HepG2 (cell line): ENCODE results near the gene PRRT2. TPM values are rescaled to one million over a fixed set of nuclear protein-coding genes. Genes with fewer than 3 reads are reported as not detected.

Experiments used
- CAMTA2 ChIP-seq: sonication (generic); formaldehyde crosslinking; IDR thresholded peaks from 2 replicates; pipeline ENCODE4 v1.4.0; 2020; ENCODE audit warnings: mild to moderate bottlenecking, missing genetic modification reagents, borderline replicate concordance
- CEBPB ChIP-seq: IDR thresholded peaks from 2 replicates; pipeline ENCODE4 v1.6.1; 2011; ENCODE audit warnings: low read depth, low read length, improper control_type of control experiment, borderline replicate concordance
- DZIP1 ChIP-seq: sonication (generic); formaldehyde crosslinking; IDR thresholded peaks from 2 replicates; pipeline ENCODE4 v1.5.0; 2020; ENCODE audit warnings: mild to moderate bottlenecking, missing genetic modification reagents
- EEA1 ChIP-seq: sonication (generic); formaldehyde crosslinking; IDR thresholded peaks from 2 replicates; pipeline ENCODE4 v1.5.1; 2020; ENCODE audit warnings: mild to moderate bottlenecking, missing genetic modification reagents, borderline replicate concordance
- GRHL1 ChIP-seq: sonication (generic); formaldehyde crosslinking; conservative IDR thresholded peaks from 2 replicates; pipeline ENCODE4 v1.8.0; 2022; ENCODE audit warnings: missing genetic modification reagents
- GTF2F1 ChIP-seq: fragments of 150-350 bp; IDR thresholded peaks from 2 replicates; pipeline ENCODE4 v1.6.1; 2014; ENCODE audit warnings: low read length
- GZF1 ChIP-seq: sonication (generic); formaldehyde crosslinking; IDR thresholded peaks from 2 replicates; pipeline ENCODE4 v1.5.1; 2020; ENCODE audit warnings: mild to moderate bottlenecking, missing genetic modification reagents
- HNRNPK ChIP-seq: fragments of 200-400 bp; formaldehyde crosslinking; IDR thresholded peaks from 2 replicates; pipeline ENCODE4 v1.6.1; 2018; ENCODE audit warnings: low read length, low read depth, moderate library complexity, mild to moderate bottlenecking; ENCODE audit not compliant: poor library complexity, severe bottlenecking
- MNT ChIP-seq: fragments of 450-650 bp; IDR thresholded peaks from 2 replicates; pipeline ENCODE4 v1.6.1; 2016
- PAWR ChIP-seq: sonication (generic); formaldehyde crosslinking; IDR thresholded peaks from 2 replicates; pipeline ENCODE4 v1.4.0; 2020; ENCODE audit warnings: missing genetic modification reagents, mild to moderate bottlenecking, borderline replicate concordance
- PBX3 ChIP-seq: sonication (generic); formaldehyde crosslinking; IDR thresholded peaks from 2 replicates; pipeline ENCODE4 v1.8.1; 2023; ENCODE audit warnings: missing genetic modification reagents, inconsistent platforms, borderline replicate concordance
- RBAK ChIP-seq: sonication (generic); formaldehyde crosslinking; IDR thresholded peaks from 2 replicates; pipeline ENCODE4 v1.5.1; 2020; ENCODE audit warnings: mild to moderate bottlenecking, missing genetic modification reagents
- TAF15 ChIP-seq: fragments of 200-400 bp; formaldehyde crosslinking; IDR thresholded peaks from one replicate; pipeline ENCODE4 v1.6.1; 2018; ENCODE audit warnings: mild to moderate bottlenecking, low read depth, low read length; ENCODE audit not compliant: poor library complexity, severe bottlenecking
- YEATS4 ChIP-seq: sonication (generic); formaldehyde crosslinking; IDR thresholded peaks from 2 replicates; pipeline ENCODE4 v1.4.0; 2020; ENCODE audit warnings: missing genetic modification reagents, borderline replicate concordance
- ZBTB33 ChIP-seq: sonication (generic); formaldehyde crosslinking; IDR thresholded peaks from 2 replicates; pipeline ENCODE4 v1.4.0; 2020; ENCODE audit warnings: missing genetic modification reagents
- ZIK1 ChIP-seq: sonication (generic); formaldehyde crosslinking; IDR thresholded peaks from 2 replicates; pipeline ENCODE4 v1.5.0; 2020; ENCODE audit warnings: mild to moderate bottlenecking, low read depth, missing genetic modification reagents, borderline replicate concordance
- ZNF207 ChIP-seq: fragments of 450-650 bp; IDR thresholded peaks from 2 replicates; pipeline ENCODE4 v1.6.1; 2016; ENCODE audit warnings: antibody characterized with exemption, borderline replicate concordance
- ZNF724P ChIP-seq: sonication (generic); formaldehyde crosslinking; IDR thresholded peaks from 2 replicates; pipeline ENCODE4 v1.8.0; 2022; ENCODE audit warnings: missing genetic modification reagents, borderline replicate concordance
- polyA plus RNA-seq, 8 experiments: library from polyadenylated mRNA; depleted of rRNA in 3 of 8; stranded (reverse) in 7 of 8; unstranded in 1 of 8; fragments of >200 nt; fragmentation: Illumina TruSeq in 4 of 8; extraction: Trizol in 4 of 8; gene quantifications; 2 replicates each; pipeline versions ENCODE4 v1.2.1 to v1.2.3, GENCODE V29; 2011 to 2016; ENCODE audit warnings: low read depth in 4 of 8, missing spikeins in 1 of 8, mixed read lengths in 1 of 8; ENCODE audit not compliant: insufficient read depth in 1 of 8
- total RNA-seq, 5 experiments: library from RNA; depleted of rRNA; stranded (reverse); fragments of >200 nt; fragmentation: Illumina TruSeq; extraction: Trizol; gene quantifications; 2 replicates each; pipeline ENCODE4 v1.2.3, GENCODE V29; 2016; ENCODE audit warnings: low read depth in 1 of 5

Gene PRRT2
- total and polyA plus RNA-seq, 2 of the 13 experiments (the other 11 are each of a cell fraction or from before 2014, with no cell fraction given), result 0.51 to 1.1 TPM

GRCh38 chr16:29862884-29863668, 51.1 kb downstream of the PRRT2 start, which contains the start of gene CDIPT (continued):
- TF ChIP-seq EEA1 (CRISPR knock-in tag) (peak; percentile 98), CAMTA2 (CRISPR knock-in tag) (no peak; the same call in 1 of the 2 replicates), GRHL1 (CRISPR knock-in tag) (no peak), MNT (0 out of 2 replicates have a peak, but pooled peaks have one; percentile 6), PAWR (no peak), DZIP1 (CRISPR knock-in tag) (peak; percentile 91), GZF1 (CRISPR knock-in tag) (no peak), GTF2F1 (no peak), ZIK1 (CRISPR knock-in tag) (peak; percentile 60), ZNF207 (no peak), RBAK (CRISPR knock-in tag) (0 out of 2 replicates have a peak, but pooled peaks have one; percentile 22), ZNF724P (CRISPR knock-in tag) (no peak; the same call in 1 of the 2 replicates), YEATS4 (peak; percentile 69), ZBTB33 (CRISPR knock-in tag) (peak; percentile 89), TAF15 (no peak), HNRNPK (peak; percentile 55), CEBPB (peak; percentile 78), PBX3 (CRISPR knock-in tag) (no peak)
